HG02884 (cell line): ENCODE measurements around the gene IRF2BP1.
A peak's percentile ranks its signal among the peaks of the same experiment; 100 is the strongest.

Experiments
- ATAC-seq: cut with Tn5 transposase; IDR thresholded peaks from one replicate; pipeline ENCODE4 v1.9.1; 2021; ENCODE audit warnings: mild to moderate bottlenecking, moderate library complexity; ENCODE audit not compliant: unreplicated experiment

The IRF2BP1 gene

GRCh38 chr19:45863335-45863839 lies 22.6 kb downstream of the IRF2BP1 start:
- no peak for ATAC-seq

- peak; percentile 93 for ATAC-seq
These were observed 23.2 kb downstream of the IRF2BP1 start, which contains the start of gene SYMPK for GRCh38 chr19:45862564-45863334. TSS of gene SYMPK (minus strand) at chr19:45863147. CDS start at chr19:45854495, 8,652 bp downstream.

- no peak for ATAC-seq
These were observed 23.7 kb downstream of the IRF2BP1 start for GRCh38 chr19:45862271-45862563.

- no peak for ATAC-seq
These were observed 25.3 kb downstream of the IRF2BP1 start for GRCh38 chr19:45860359-45861259.

GRCh38 chr19:45854167-45854778 lies 31.7 kb downstream of the IRF2BP1 start:
- ATAC-seq, result no peak

- no peak for ATAC-seq
These were observed 33.0 kb downstream of the IRF2BP1 start for GRCh38 chr19:45852983-45853382.

GRCh38 chr19:45852145-45852750 lies 33.7 kb downstream of the IRF2BP1 start:
- ATAC-seq, result no peak

GRCh38 chr19:45848922-45849321 lies 37.0 kb downstream of the IRF2BP1 start:
- ATAC-seq, result no peak

GRCh38 chr19:45847663-45848062 lies 38.3 kb downstream of the IRF2BP1 start:
- no peak for ATAC-seq

GRCh38 chr19:45842198-45842597 lies 43.7 kb downstream of the IRF2BP1 start:
- ATAC-seq, result no peak

- ATAC-seq, result no peak
These were observed 51.0 kb downstream of the IRF2BP1 start for GRCh38 chr19:45834970-45835369.
